Measurements from ENCODE around the gene AKR7A2. TPM values are rescaled to one million over a fixed set of nuclear protein-coding genes. Genes with fewer than 3 reads are reported as not detected.
"Not testable (repeated sequence)": the region's sequence is repeated elsewhere in the genome, so short reads cannot be mapped to it uniquely, and the experiment has no call there.

The AKR7A2 gene
- total RNA-seq, 4 donors from 2014 or later: 57.7 to 93.4 (median 70.3) TPM

DNA sequence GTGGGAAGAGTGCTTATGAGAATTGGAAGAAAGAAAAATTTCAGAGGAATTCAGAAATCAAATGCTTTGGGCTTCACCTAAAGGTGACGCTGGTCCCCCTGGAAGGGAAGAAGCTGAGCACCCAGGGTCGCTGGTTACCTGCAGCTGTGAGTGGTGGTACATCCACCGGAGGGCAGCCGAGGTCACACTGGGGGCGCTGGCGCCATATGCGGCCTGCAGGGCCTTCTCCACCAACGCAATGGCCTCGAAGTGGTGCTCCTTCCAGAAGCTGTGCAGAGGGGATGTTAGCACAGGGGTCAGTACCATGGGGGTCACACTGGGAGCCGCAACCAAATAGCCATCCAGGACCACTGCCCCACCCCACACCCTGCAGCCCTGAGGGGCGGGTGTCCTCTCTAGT, 6.1 kb downstream of the AKR7A2 start:
- no peak overlapping the region for H3K4me3 ChIP-seq
- peaks cover 3 to 26% (median 4%) of the 10 kb centered on the region in 3 donors for H3K4me1 ChIP-seq
- no peak overlapping the region for H3K27ac ChIP-seq
- H3K36me3 ChIP-seq: peaks cover 23 to 81% (median 28%) of the 10 kb centered on the region in 3 donors
- no peak for DNase-seq
- intact Hi-C loops (cut with DNase I): no loop called here
- TF ChIP-seq, protein P1, sequence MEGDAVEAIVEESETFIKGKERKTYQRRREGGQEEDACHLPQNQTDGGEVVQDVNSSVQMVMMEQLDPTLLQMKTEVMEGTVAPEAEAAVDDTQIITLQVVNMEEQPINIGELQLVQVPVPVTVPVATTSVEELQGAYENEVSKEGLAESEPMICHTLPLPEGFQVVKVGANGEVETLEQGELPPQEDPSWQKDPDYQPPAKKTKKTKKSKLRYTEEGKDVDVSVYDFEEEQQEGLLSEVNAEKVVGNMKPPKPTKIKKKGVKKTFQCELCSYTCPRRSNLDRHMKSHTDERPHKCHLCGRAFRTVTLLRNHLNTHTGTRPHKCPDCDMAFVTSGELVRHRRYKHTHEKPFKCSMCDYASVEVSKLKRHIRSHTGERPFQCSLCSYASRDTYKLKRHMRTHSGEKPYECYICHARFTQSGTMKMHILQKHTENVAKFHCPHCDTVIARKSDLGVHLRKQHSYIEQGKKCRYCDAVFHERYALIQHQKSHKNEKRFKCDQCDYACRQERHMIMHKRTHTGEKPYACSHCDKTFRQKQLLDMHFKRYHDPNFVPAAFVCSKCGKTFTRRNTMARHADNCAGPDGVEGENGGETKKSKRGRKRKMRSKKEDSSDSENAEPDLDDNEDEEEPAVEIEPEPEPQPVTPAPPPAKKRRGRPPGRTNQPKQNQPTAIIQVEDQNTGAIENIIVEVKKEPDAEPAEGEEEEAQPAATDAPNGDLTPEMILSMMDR (IDR thresholded peaks at IDR 0.05): no peak
- TF ChIP-seq POLR2A (IDR thresholded peaks at IDR 0.05): no peak
- no peaks in the 10 kb centered on the region for H3K9me3 ChIP-seq
- no peaks in the 10 kb centered on the region for H3K27me3 ChIP-seq
- 88 to 96% methylated on average over 7 to 9 of the region's 11 CpGs for WGBS, 2 donors

DNA sequence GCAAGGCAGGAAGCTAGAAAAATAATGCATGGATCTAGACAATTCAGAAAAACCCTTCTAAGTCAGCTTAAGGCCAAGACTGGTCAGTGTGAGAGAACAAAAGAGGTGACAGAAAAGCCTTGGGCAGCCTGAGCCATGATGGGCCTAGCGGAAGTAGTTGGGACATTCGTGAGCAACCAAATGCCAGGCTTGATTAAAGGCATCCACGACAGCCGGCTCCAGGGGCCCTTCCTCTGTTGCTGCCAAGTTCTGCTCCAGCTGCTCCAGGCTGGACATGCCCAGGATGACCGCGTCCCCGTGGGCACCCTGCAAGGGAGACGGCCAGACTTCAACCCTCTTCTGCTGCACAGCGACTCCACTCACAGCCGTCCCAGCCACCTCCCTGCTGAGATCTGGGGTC, 7.9 kb downstream of the AKR7A2 start:
- WGBS, 2 donors: 90 to 98% methylated on average over 8 to 9 of the region's 10 CpGs
- H3K27me3 ChIP-seq; H3K27ac ChIP-seq; H3K4me1 ChIP-seq; DNase-seq; intact Hi-C loops (cut with DNase I); H3K4me3 ChIP-seq; H3K9me3 ChIP-seq: not testable (repeated sequence)
- peaks cover 23 to 85% (median 28%) of the 10 kb centered on the region in 3 donors for H3K36me3 ChIP-seq

DNA sequence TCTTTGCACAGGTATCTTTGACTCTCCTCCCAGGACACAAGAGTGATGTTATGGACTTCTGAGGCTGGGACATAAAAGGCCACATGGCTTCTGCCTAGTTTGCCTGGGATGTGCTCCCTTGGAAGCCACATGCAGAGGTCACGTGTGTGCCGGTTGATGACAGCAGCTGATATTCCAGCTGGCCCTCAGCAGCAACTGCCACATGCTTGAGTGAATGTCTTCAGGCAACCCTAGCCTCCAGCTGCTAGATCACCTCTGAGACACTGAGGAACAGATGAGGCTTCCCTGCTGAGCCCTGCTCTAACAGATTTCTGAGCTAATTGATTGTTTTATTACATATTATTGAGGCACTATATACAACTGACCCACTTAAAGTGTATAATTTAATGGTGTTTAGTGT, 11.7 kb downstream of the AKR7A2 start:
- WGBS, 2 donors: 81% methylated on average over 2 of the region's 2 CpGs; no CpG with 5 or more reads in 1 of the 2 donors

DNA sequence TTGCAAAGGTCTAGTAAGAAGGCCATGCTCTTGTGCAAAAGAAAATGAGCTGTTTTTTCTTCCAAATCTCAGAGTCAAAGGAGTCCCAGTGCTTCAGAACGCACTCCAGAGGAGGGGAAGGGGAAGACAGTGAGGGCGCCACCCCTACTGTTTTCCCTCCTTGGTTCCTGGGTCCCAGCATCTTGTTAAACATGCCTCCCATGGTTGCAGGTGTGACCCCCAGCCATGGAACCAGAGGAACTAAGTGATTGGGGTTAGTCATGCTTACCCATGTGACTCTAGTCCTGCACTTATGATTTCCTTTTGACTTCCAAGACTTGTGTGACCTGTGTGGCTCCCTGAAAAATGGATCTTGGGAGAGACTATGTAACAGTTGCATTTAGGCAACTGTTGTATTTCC, 17.3 kb downstream of the AKR7A2 start:
- DNase-seq: no peak
- intact Hi-C loops (cut with DNase I): no loop called here

More for the DNA sequence above, 11.7 kb downstream of the AKR7A2 start:
- Histone ChIP-seq H3K27me3 (no peaks in the 10 kb centered on the region), H3K4me3 (no peak overlapping the region), H3K36me3 (peaks cover 10 to 53% (median 14%) of the 10 kb centered on the region in 3 donors), H3K27ac (no peak overlapping the region), H3K9me3 (peaks cover 0 to 6% (median 2%) of the 10 kb centered on the region in 3 donors), H3K4me1 (no peaks in the 10 kb centered on the region)
- intact Hi-C loops (cut with DNase I): no loop called here
- DNase-seq: no peak
- no peak for TF ChIP-seq POLR2A (IDR thresholded peaks at IDR 0.05)
- TF ChIP-seq, protein P1 (IDR thresholded peaks at IDR 0.05): no peak

DNA sequence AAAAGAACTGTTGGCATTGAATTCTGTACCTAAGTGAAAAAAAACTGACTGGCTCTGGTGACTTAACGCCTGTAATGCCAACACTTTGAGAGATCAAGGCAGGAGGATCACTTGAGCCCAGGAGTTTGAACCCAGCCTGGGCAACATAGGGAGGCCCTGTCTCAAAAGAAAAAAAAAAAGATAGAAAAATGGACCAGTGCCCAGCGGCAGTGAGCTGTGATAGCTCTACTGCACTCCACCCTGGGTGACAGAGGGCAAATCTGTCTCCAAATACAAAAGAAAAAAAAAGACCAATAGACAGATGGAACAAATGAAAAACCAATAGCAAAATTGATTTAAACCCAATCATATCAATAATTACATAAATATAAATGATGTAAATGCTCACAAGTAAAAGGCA, 22.7 kb downstream of the AKR7A2 start:
- Histone ChIP-seq H3K36me3 (peaks cover 0 to 10% (median 0%) of the 10 kb centered on the region in 3 donors), H3K27me3 (no peaks in the 10 kb centered on the region), H3K4me3 (peak overlapping the region; percentile 39 to 64 (median 51)), H3K9me3 (peaks cover 0 to 5% (median under 1%) of the 10 kb centered on the region in 3 donors), H3K4me1 (peaks cover 0 to 20% (median 4%) of the 10 kb centered on the region in 3 donors), H3K27ac (peak overlapping the region in 2 of 4 donors; percentile 7 to 55)
- 30 to 47% methylated on average over 2 of the region's 2 CpGs for WGBS, 2 donors
- intact Hi-C loops (cut with DNase I): no loop called here
- TF ChIP-seq, protein P1 (IDR thresholded peaks at IDR 0.05): no peak
- TF ChIP-seq POLR2A (IDR thresholded peaks at IDR 0.05): no peak
- DNase-seq: no peak

More for the DNA sequence above, 17.3 kb downstream of the AKR7A2 start:
- TF ChIP-seq POLR2A (IDR thresholded peaks at IDR 0.05): no peak
- TF ChIP-seq, protein P1 (IDR thresholded peaks at IDR 0.05): no peak
- peaks cover 0 to 18% (median 0%) of the 10 kb centered on the region in 3 donors for H3K36me3 ChIP-seq
- H3K4me1 ChIP-seq: peaks cover 0 to under 1% (median 0%) of the 10 kb centered on the region in 3 donors
- H3K27me3 ChIP-seq: no peaks in the 10 kb centered on the region
- 69 to 100% methylated on average over 2 of the region's 2 CpGs for WGBS, 2 donors
- H3K9me3 ChIP-seq: peaks cover 0 to 21% (median 10%) of the 10 kb centered on the region in 3 donors
- no peak overlapping the region for H3K27ac ChIP-seq
- H3K4me3 ChIP-seq: no peak overlapping the region

DNA sequence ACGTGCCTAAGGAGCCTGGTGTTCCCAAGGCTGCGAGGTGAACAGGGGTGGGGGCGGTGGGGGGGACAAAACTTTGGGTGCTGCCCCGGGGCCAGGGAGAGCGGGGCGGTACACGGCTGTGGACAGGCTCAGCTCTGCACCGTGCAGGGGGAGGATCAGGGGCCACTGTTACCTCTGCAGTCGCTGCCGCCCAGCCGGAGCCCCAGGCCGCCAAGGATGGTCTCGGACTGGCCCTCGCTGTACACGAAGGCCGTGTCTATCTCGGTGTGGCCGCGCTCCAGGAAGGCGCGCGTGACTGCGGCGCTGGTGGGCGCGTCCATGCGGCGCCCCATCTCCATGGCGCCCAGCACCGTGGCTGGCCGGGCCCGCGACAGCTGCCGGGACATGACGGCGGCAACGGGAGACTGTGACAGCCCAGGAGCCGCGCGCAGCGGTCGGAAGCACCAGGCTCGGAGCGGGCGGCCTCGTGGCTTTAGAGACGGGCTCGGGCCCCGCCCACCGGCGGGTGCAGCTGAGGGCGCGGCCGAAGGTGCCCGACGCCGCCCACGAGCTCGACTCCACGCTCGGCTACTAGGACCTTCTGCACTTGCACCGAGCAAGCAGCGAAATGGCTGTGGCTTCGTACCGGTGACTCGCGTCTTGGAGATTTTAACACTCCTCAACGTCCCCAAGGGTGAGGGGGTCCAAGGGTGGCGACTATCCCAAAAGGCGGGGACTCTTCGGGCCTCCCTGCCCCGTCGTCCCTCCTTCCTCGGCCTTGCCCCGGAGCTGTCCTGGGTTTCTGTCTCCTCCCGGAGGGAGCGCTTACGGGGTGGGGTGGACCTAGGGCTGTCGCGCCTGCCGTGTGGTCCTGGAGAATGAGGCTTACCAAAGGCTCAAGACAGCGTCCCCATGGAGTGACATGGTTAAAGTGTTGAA, 23.4 kb downstream of the AKR7A2 start, which contains the start of gene AKR7A3:
Gene AKR7A3 (minus strand): TSS at position 447 of the 918 bp plus-strand sequence. CDS start 61 bp downstream, at position 386.
- intact Hi-C loops (cut with DNase I); H3K27me3 ChIP-seq; H3K9me3 ChIP-seq; DNase-seq: not testable (repeated sequence)
- H3K4me3 ChIP-seq: peak within 1 kb of the TSS; percentile 39 to 64 (median 51)
- WGBS, 2 donors: 21 to 50% methylated on average over 7 to 17 of the region's 82 CpGs
- peaks cover 0 to 14% (median 0%) of the 10 kb centered on the region in 3 donors for H3K36me3 ChIP-seq
- H3K27ac ChIP-seq: peak within 1 kb of the TSS in 3 of 4 donors; percentile 7 to 55 (median 18)
- peaks cover 0 to 20% (median 4%) of the 10 kb centered on the region in 3 donors for H3K4me1 ChIP-seq
